ENCODE results near the gene PDE6H. TPM values are rescaled to one million over a fixed set of nuclear protein-coding genes. Genes with fewer than 3 reads are reported as not detected.

Gene PDE6H
- total and polyA plus RNA-seq, 10 of the 15 experiments (the other 5 are each of a cell fraction or from before 2014, with no cell fraction given) = 0.16 TPM; not detected in 9

DNA sequence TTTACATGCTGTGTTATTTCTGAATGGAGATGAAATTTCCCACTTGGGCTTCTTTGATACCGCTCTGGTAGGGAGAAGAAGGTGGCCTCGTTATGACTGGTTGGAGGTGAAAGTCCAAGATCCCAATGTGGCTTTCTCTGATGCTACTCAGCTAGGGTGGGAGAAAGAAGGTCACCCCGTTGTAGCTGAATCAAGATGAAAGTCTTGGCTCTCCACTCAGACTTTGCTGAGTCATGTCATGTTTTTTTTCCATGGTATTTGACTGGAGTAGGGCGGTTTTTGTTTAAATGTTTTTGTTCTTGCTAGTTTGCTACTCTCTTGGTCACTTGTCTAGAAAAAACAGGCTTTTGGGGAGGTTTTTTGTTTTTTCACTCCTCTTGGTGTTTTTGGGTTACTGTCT is 2.4 kb upstream of the PDE6H start:
- H3K4me3 ChIP-seq = no peak overlapping the region
- BruUV-seq (replicated peaks) = no TSS peak
- H3K27me3 ChIP-seq (replicated peaks in 1 of 2; ENCODE audit: control insufficient read depth in 2 of 2, insufficient read depth in 2 of 2, low read length in 1 of 2) = no peaks in the 10 kb centered on the region
- 42% methylated on average over 4 of the region's 4 CpGs for WGBS (ENCODE audit: insufficient coverage, insufficient replicate concordance, low lambda C conversion rate, missing lambda C conversion rate)
- ATAC-seq (no peak), DNase-seq (ENCODE audit: low read depth, low spot score) (no peak), FAIRE-seq (no peak)
- ChIA-PET POLR2A (no interaction called here), SMC1A (ENCODE audit: uncharacterized antibody, unreplicated experiment) (no interaction called here), RAD21 (ENCODE audit: unreplicated experiment) (no interaction called here), CTCF (no interaction called here)
- H3K9ac ChIP-seq (ENCODE audit: control insufficient read depth, insufficient read depth, low read length) = no peak overlapping the region
- TF ChIP-seq BMI1 (IDR thresholded peaks at IDR 0.05; ENCODE audit: borderline replicate concordance) = no peak
- no peak for TF ChIP-seq PAX5 (IDR thresholded peaks at IDR 0.05; ENCODE audit: borderline replicate concordance, low read depth, low read length)
- TF ChIP-seq SREBF2 (IDR thresholded peaks at IDR 0.05; ENCODE audit: low read length) = no peak
- TF ChIP-seq CREB1 (IDR thresholded peaks at IDR 0.05; ENCODE audit: low read depth) = no peak
- no peak for TF ChIP-seq DPF2 (IDR thresholded peaks at IDR 0.05)
- no peak for TF ChIP-seq TCF3 (IDR thresholded peaks at IDR 0.05; ENCODE audit: borderline replicate concordance, insufficient read depth, low read depth, low read length)
- no peak for TF ChIP-seq NFXL1 (IDR thresholded peaks at IDR 0.05; ENCODE audit: borderline replicate concordance)
- TF ChIP-seq POLR2AphosphoS5 (IDR thresholded peaks at IDR 0.05; ENCODE audit: low read length) = no peak
- no peak overlapping the region for H3K27ac ChIP-seq (ENCODE audit: control insufficient read depth, insufficient read depth)
- H4K20me1 ChIP-seq (ENCODE audit: control insufficient read depth, insufficient read depth) = no peaks in the 10 kb centered on the region
- no peak overlapping the region for H2AFZ ChIP-seq (ENCODE audit: control insufficient read depth, low read depth, low read length)
- H3K36me3 ChIP-seq (ENCODE audit: control insufficient read depth in 2 of 2, insufficient read depth in 2 of 2, low read length in 1 of 2) = no peaks in the 10 kb centered on the region
- no peaks in the 10 kb centered on the region for H3K9me3 ChIP-seq (replicated peaks; ENCODE audit: control insufficient read depth, insufficient read depth, low read length)
- H3K79me2 ChIP-seq (ENCODE audit: control insufficient read depth, insufficient read depth, low read length) = no peaks in the 10 kb centered on the region
- intact Hi-C loops (cut with micrococcal nuclease; ENCODE audit: unreplicated experiment) = no loop called here
- no peaks in the 10 kb centered on the region for H3K4me1 ChIP-seq (ENCODE audit: control insufficient read depth, insufficient read depth, low read length)
- in situ Hi-C loops (cut with MboI) = loop anchor here (25.0 kb wide), 1 partner anchor 583 kb away; no protein-coding TSS in a partner anchor
- no peak overlapping the region for H3K4me2 ChIP-seq (ENCODE audit: control insufficient read depth, insufficient read depth)

DNA sequence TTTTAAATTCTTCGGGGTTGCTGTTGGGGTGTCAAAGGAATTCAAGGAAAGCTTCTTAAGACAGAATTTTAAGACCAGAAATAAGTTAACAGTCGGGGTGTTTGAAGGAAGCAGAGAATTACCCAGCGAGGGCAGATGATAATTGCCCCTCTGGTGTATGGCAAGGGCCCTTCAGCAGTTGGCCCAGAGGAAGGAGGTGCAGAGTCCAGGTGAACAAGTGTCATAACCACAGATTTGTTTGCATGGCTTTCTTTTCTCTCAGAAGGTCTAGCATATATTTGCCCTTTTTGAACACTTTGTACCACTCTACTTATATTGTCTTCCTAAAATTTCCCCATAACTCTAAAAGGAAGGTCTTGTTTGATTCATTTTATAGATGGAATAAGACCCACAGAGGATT is 1.8 kb downstream of the PDE6H start:
- Histone ChIP-seq H2AFZ (ENCODE audit: control insufficient read depth, low read depth, low read length) (no peak overlapping the region), H3K9me3 (replicated peaks; ENCODE audit: control insufficient read depth, insufficient read depth, low read length) (no peaks in the 10 kb centered on the region; the same call in 2 of the 3 replicates), H3K4me3 (no peak overlapping the region), H3K27me3 (replicated peaks in 1 of 2; ENCODE audit: control insufficient read depth in 2 of 2, insufficient read depth in 2 of 2, low read length in 1 of 2) (no peaks in the 10 kb centered on the region), H3K79me2 (ENCODE audit: control insufficient read depth, insufficient read depth, low read length) (no peaks in the 10 kb centered on the region), H3K36me3 (ENCODE audit: control insufficient read depth in 2 of 2, insufficient read depth in 2 of 2, low read length in 1 of 2) (no peaks in the 10 kb centered on the region), H3K4me1 (ENCODE audit: control insufficient read depth, insufficient read depth, low read length) (no peaks in the 10 kb centered on the region), H4K20me1 (ENCODE audit: control insufficient read depth, insufficient read depth) (no peaks in the 10 kb centered on the region), H3K9ac (ENCODE audit: control insufficient read depth, insufficient read depth, low read length) (no peak overlapping the region), H3K27ac (ENCODE audit: control insufficient read depth, insufficient read depth) (no peak overlapping the region), H3K4me2 (ENCODE audit: control insufficient read depth, insufficient read depth) (no peak overlapping the region)
- RAD21 ChIA-PET (ENCODE audit: unreplicated experiment) = no interaction called here
- CTCF ChIA-PET = no interaction called here
- POLR2A ChIA-PET = no interaction called here
- in situ Hi-C loops (cut with MboI) (loop anchor here (25.0 kb wide), 1 partner anchor 587 kb away; no protein-coding TSS in a partner anchor), intact Hi-C loops (cut with micrococcal nuclease; ENCODE audit: unreplicated experiment) (no loop called here)
- BruUV-seq (replicated peaks) = no TSS peak
- ATAC-seq (no peak), DNase-seq (ENCODE audit: low read depth, low spot score) (no peak), FAIRE-seq (no peak)
- WGBS (ENCODE audit: insufficient coverage, insufficient replicate concordance, low lambda C conversion rate, missing lambda C conversion rate) = 31% methylated on average over 3 of the region's 3 CpGs
- SMC1A ChIA-PET (ENCODE audit: uncharacterized antibody, unreplicated experiment) = interaction anchor here (0.8 to 1.2 kb wide), 3 partner anchors 13 to 130 kb away, joined by 3 to 4 read pairs (median 3); partner anchors contain the start of gene ARHGDIB
- TF ChIP-seq IKZF1 (conservative IDR thresholded peaks at IDR 0.05) = no peak
- no peak for TF ChIP-seq RELA (IDR thresholded peaks at IDR 0.05; ENCODE audit: borderline replicate concordance, partially characterized antibody)
- TF ChIP-seq KDM1A (IDR thresholded peaks at IDR 0.05; ENCODE audit: borderline replicate concordance) = no peak
- TF ChIP-seq ASH2L (IDR thresholded peaks at IDR 0.05; ENCODE audit: borderline replicate concordance, low read depth) = no peak
- TF ChIP-seq EP300 (IDR thresholded peaks at IDR 0.05; ENCODE audit: borderline replicate concordance in 1 of 2, control insufficient read depth in 1 of 2, low read depth in 2 of 2, low read length in 2 of 2) = no peak
- no peak for TF ChIP-seq ZNF384 (IDR thresholded peaks at IDR 0.05; ENCODE audit: borderline replicate concordance, low read depth, low read length)
- no peak for TF ChIP-seq ZNF207 (IDR thresholded peaks at IDR 0.05; ENCODE audit: borderline replicate concordance)
